B cell (primary cell): ENCODE data around the gene ANOS1. TPM values are rescaled to one million over a fixed set of nuclear protein-coding genes. Genes with fewer than 3 reads are reported as not detected.

ENCODE experiments used
- ATAC-seq: fragments of 200-7000 bp; cut with Tn5 transposase; one replicate; pipeline ENCODE4 v1.10.0; 2021; ENCODE audit warnings: low read depth, mild to moderate bottlenecking, moderate number of reproducible peaks, moderate library complexity
- CTCF ChIA-PET: fragments of 350-600 bp; sonication (Branson Sonifier 250); formaldehyde crosslinking; loops from one replicate; lab custom pipeline; 2021; ENCODE audit warnings: antibody characterized with exemption, inconsistent platforms; lab: Charles Lee
- POLR2A ChIA-PET: fragments of 350-600 bp; sonication (Branson Sonifier 250); formaldehyde crosslinking; loops from one replicate; lab custom pipeline; 2021; ENCODE audit warnings: antibody characterized with exemption; lab: Charles Lee
- DNase-seq: peaks from one replicate; pipeline ENCODE4 v3.0.0; 2013
- H2AFZ ChIP-seq: 2 replicates; pipeline ENCODE4 v1.6.1; 2012; ENCODE audit warnings: mild to moderate bottlenecking, low read depth, low read length; ENCODE audit not compliant: insufficient read depth, poor library complexity, severe bottlenecking
- H3K27ac ChIP-seq, 2 donors: 1 replicate in 1 of 2; 2 replicates in 1 of 2; pipeline ENCODE4 v1.5.1; 2012 to 2013; ENCODE audit warnings: low read length in 2 of 2, mild to moderate bottlenecking in 2 of 2, moderate library complexity in 1 of 2
- H3K27me3 ChIP-seq, 4 experiments: fragments of 200-600 bp in 1 of 4; sonication (generic) in 1 of 4; replicated peaks in 1 of 4; 1 replicate in 2 of 4; 2 replicates in 2 of 4; pipeline versions ENCODE4 v1.6.1 to v1.7.0; 2013 to 2016; ENCODE audit warnings: low read length in 3 of 4, mild to moderate bottlenecking in 2 of 4, mixed read lengths in 1 of 4, moderate library complexity in 1 of 4; ENCODE audit not compliant: insufficient read depth in 4 of 4, control insufficient read depth in 3 of 4; ENCODE audit errors: control extremely low read depth in 1 of 4
- H3K36me3 ChIP-seq, 2 experiments: replicated peaks in 1 of 2; 1 replicate in 1 of 2; 2 replicates in 1 of 2; pipeline versions ENCODE4 v1.6.1 to v1.7.1; 2013; ENCODE audit warnings: low read length in 1 of 2; ENCODE audit not compliant: insufficient read depth in 2 of 2, control insufficient read depth in 1 of 2; ENCODE audit errors: control extremely low read depth in 1 of 2, extremely low read depth in 1 of 2
- H3K4me1 ChIP-seq, 2 donors: fragments of 200-600 bp in 1 of 2; sonication (generic) in 1 of 2; 1 replicate in 1 of 2; 2 replicates in 1 of 2; pipeline versions ENCODE4 v1.5.1 to v1.6.1; 2013 to 2017; ENCODE audit warnings: low read length in 2 of 2; ENCODE audit not compliant: control insufficient read depth in 2 of 2, insufficient read depth in 2 of 2
- H3K4me2 ChIP-seq: replicated peaks from 2 replicates; pipeline ENCODE3; 2012; ENCODE audit warnings: mild to moderate bottlenecking, low read depth, low read length; ENCODE audit not compliant: poor library complexity, severe bottlenecking
- H3K4me3 ChIP-seq, 5 experiments: fragments of 200-600 bp in 1 of 5; sonication (generic) in 1 of 5; 1 replicate in 3 of 5; 2 replicates in 2 of 5; pipeline versions ENCODE4 v1.5.1 to v1.7.0; 2011 to 2016; ENCODE audit warnings: low read length in 4 of 5, mild to moderate bottlenecking in 4 of 5, low read depth in 2 of 5, control low read depth in 1 of 5, moderate library complexity in 1 of 5; ENCODE audit not compliant: insufficient read depth in 1 of 5; ENCODE audit errors: control extremely low read depth in 1 of 5, extremely low read depth in 1 of 5
- H3K79me2 ChIP-seq: fragments of 200-600 bp; sonication (generic); one replicate; pipeline ENCODE4 v1.6.0; 2016; ENCODE audit warnings: low read length; ENCODE audit not compliant: control insufficient read depth, insufficient read depth
- H3K9ac ChIP-seq: fragments of 200-600 bp; sonication (generic); 2 replicates; pipeline ENCODE4 v1.6.1; 2017; ENCODE audit warnings: mild to moderate bottlenecking, low read length, moderate library complexity
- H3K9me3 ChIP-seq, 3 donors: one replicate each; pipeline versions ENCODE4 v1.6.1 to v1.7.1; 2013; ENCODE audit warnings: low read length in 2 of 3; ENCODE audit not compliant: control insufficient read depth in 2 of 3, insufficient read depth in 1 of 3; ENCODE audit errors: control extremely low read depth in 1 of 3
- H4K20me1 ChIP-seq: 2 replicates; pipeline ENCODE4 v1.6.0; 2012; ENCODE audit warnings: mild to moderate bottlenecking, low read length; ENCODE audit not compliant: insufficient read depth, control insufficient read depth, poor library complexity, severe bottlenecking
- H3K27ac Mint-ChIP-seq: one replicate; pipeline ENCODE4 v1.8.0; 2021; ENCODE audit warnings: mixed read lengths
- H3K27me3 Mint-ChIP-seq: one replicate; pipeline ENCODE4 v1.8.0; 2021; ENCODE audit warnings: mixed read lengths
- H3K4me1 Mint-ChIP-seq: one replicate; pipeline ENCODE4 v1.8.0; 2021; ENCODE audit warnings: mixed read lengths
- H3K4me3 Mint-ChIP-seq: one replicate; pipeline ENCODE4 v1.8.0; 2021; ENCODE audit warnings: mixed read lengths
- H3K9me3 Mint-ChIP-seq: one replicate; pipeline ENCODE4 v1.8.0; 2022; ENCODE audit warnings: mixed read lengths; ENCODE audit not compliant: insufficient read depth
- EZH2 ChIP-seq: IDR thresholded peaks from 2 replicates; pipeline ENCODE4 v1.6.1; 2012; ENCODE audit warnings: borderline replicate concordance, low read depth, mild to moderate bottlenecking, moderate library complexity, low read length; ENCODE audit not compliant: insufficient read depth, poor library complexity, severe bottlenecking
- WGBS: methylation state at CpG from one replicate; pipeline ENCODE4 v1.1.5; 2013; ENCODE audit warnings: missing lambda C conversion rate; ENCODE audit not compliant: insufficient coverage; 5-methylcytosine and 5-hydroxymethylcytosine counted together
- intact Hi-C: fragments of 100-400 bp; cut with micrococcal nuclease; formaldehyde crosslinking; loops from one replicate; pipeline ENCODE4 v1.10.0; 2022
- polyA plus RNA-seq: library from polyadenylated mRNA; depleted of rRNA; stranded (reverse); fragments of >200 nt; gene quantifications from 2 replicates; pipeline ENCODE4 v1.2.3, GENCODE V29; 2012
- total RNA-seq, 2 donors: library from RNA; stranded (reverse); fragments of 120-200 nt in 1 of 2; gene quantifications; 1 replicate in 1 of 2; 2 replicates in 1 of 2; pipeline versions ENCODE4 v1.2.3 to v1.2.4, GENCODE V29; 2013 to 2022
- TF ChIP-seq, protein P1 (sequence below): fragments of 200-600 bp; IDR thresholded peaks from one replicate; pipeline ENCODE4 v1.8.0; 2022; ENCODE audit warnings: antibody characterized with exemption, mild to moderate bottlenecking

ANOS1 gene
- total and polyA plus RNA-seq, 2 donors (not counting 1 experiment from before 2014, with no cell fraction given) = 0.10 TPM; not detected in 1

DNA sequence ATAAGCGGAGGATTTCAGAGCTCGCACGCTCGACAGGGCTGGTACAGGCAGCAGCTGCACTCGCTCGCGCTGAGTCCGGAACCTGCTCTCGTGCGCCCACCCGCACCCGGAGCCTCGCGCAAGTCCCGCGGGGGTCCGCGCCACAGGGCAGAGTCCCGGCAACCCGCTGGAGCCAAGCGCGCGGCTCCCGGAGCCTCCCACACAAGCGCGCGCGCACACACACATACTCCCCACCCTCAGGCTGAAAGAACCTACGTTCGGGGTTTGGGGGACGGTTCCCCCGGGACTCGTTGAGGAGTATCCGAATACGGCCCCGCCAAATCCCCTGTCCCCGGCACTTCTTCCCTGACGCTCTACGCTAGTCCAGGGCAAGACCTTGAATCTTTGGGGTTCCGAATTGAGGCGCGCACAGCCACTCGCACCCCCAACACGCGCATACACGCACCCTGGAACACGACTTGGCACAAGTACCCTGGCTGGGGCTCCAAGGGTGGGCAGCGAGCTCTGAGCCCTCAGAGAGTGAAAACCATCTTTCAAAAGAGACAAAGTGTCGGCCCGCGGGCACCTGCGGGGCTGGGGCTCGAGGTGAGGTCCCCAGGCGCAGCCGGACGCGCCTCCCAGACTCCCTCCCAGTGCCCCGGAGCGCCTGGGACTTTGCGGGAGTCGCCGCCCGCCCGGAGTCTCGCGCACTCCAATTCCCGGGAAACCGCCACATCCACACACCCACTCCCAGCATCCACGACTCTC is 952 bp downstream of the ANOS1 start:
- Mint-ChIP-seq H3K27me3 (peaks cover 13% of the 10 kb centered on the region), H3K27ac (no peak overlapping the region), H3K4me1 (peaks cover 1% of the 10 kb centered on the region), H3K9me3 (no peaks in the 10 kb centered on the region), H3K4me3 (no peak overlapping the region)
- 4% methylated on average over 49 of the region's 69 CpGs for WGBS
- Histone ChIP-seq H3K36me3 (no peaks in the 10 kb centered on the region), H3K4me3 (no peak overlapping the region), H3K4me1 (no peaks in the 10 kb centered on the region), H4K20me1 (no peaks in the 10 kb centered on the region), H3K27ac (no peak overlapping the region), H3K79me2 (no peaks in the 10 kb centered on the region), H3K9me3 (no peaks in the 10 kb centered on the region), H3K4me2 (peak overlapping the region; percentile 1), H3K27me3 (peaks cover 0 to 8% (median 1%) of the 10 kb centered on the region in 4 experiments), H2AFZ (no peak overlapping the region), H3K9ac (no peak overlapping the region)
- intact Hi-C loops = no loop called here
- DNase-seq = no peak
- no peak for TF ChIP-seq EZH2
- TF ChIP-seq, protein P1, sequence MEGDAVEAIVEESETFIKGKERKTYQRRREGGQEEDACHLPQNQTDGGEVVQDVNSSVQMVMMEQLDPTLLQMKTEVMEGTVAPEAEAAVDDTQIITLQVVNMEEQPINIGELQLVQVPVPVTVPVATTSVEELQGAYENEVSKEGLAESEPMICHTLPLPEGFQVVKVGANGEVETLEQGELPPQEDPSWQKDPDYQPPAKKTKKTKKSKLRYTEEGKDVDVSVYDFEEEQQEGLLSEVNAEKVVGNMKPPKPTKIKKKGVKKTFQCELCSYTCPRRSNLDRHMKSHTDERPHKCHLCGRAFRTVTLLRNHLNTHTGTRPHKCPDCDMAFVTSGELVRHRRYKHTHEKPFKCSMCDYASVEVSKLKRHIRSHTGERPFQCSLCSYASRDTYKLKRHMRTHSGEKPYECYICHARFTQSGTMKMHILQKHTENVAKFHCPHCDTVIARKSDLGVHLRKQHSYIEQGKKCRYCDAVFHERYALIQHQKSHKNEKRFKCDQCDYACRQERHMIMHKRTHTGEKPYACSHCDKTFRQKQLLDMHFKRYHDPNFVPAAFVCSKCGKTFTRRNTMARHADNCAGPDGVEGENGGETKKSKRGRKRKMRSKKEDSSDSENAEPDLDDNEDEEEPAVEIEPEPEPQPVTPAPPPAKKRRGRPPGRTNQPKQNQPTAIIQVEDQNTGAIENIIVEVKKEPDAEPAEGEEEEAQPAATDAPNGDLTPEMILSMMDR = no peak
- ChIA-PET POLR2A (no interaction called here), CTCF (no interaction called here)
- ATAC-seq = no peak

DNA sequence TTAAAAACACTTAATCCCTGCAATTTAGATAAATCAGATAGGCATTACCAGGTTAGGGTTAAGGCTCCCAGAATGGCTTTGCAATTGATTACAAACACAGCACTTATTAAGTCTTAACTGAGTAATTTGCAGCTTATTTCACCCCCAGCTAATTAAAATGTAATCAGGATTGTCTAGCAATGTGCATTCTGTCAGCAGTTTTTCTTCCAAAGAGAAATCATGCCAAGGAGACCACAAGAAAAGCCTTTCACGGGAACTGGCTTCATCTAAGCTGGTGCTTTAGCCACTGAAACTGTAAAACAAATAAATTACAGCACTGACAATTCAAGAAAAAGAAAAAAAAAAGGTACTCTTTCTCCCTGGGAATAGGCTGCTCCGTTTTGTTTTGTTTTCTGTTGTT is 2.1 kb downstream of the ANOS1 start:
- CTCF ChIA-PET = no interaction called here
- Histone ChIP-seq H3K9ac (no peak overlapping the region), H3K4me2 (no peak overlapping the region), H3K27ac (no peak overlapping the region), H4K20me1 (no peaks in the 10 kb centered on the region), H3K4me1 (no peaks in the 10 kb centered on the region), H3K36me3 (no peaks in the 10 kb centered on the region), H2AFZ (no peak overlapping the region), H3K4me3 (no peak overlapping the region), H3K9me3 (no peaks in the 10 kb centered on the region), H3K27me3 (peaks cover 0 to 8% (median 1%) of the 10 kb centered on the region in 4 experiments), H3K79me2 (no peaks in the 10 kb centered on the region)
- ATAC-seq (no peak), DNase-seq (no peak)
- intact Hi-C loops = no loop called here
- Mint-ChIP-seq H3K4me1 (peaks cover 1% of the 10 kb centered on the region), H3K9me3 (no peaks in the 10 kb centered on the region), H3K27ac (no peak overlapping the region), H3K27me3 (peaks cover 11% of the 10 kb centered on the region), H3K4me3 (no peak overlapping the region)
- POLR2A ChIA-PET = no interaction called here
- no CpG with 5 or more reads among the region's 2 CpGs for WGBS
- TF ChIP-seq, protein P1 = no peak
- TF ChIP-seq EZH2 = no peak
